Liver (tissue), 3 donors: ENCODE measurements around the gene UTS2R.

Experiments used
- EGR1 ChIP-seq, 2 donors: IDR thresholded peaks; 2 replicates each; pipeline ENCODE4 v1.6.1; 2016 to 2018; ENCODE audit warnings: antibody characterized with exemption in 2 of 2, low read depth in 2 of 2
- TF ChIP-seq, protein P1 (sequence below): fragments of 150-350 bp; IDR thresholded peaks from 2 replicates; pipeline ENCODE4 v1.5.1; 2017; ENCODE audit warnings: improper control_type of control experiment, low read depth, low read length; ENCODE audit not compliant: missing input control
- donor health status: healthy.
- donor health status: healthy.

DNA sequence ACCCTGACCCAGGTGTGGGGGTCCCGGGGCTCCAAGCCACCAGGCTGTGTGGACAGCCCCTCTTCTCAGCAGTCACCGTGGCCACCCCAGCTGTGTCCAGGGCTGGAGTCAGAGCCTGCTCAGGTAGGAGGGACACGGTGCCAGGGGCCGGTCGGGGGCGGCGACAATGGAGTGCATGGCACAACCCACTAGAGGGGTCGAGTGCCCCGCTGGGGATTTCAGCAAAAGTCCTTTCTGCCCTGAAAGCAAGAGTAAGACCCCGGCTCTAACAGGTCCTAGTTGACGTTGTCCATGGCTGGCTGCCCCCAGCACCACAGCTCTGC is 11.3 kb downstream of the UTS2R start:
- TF ChIP-seq, protein P1, sequence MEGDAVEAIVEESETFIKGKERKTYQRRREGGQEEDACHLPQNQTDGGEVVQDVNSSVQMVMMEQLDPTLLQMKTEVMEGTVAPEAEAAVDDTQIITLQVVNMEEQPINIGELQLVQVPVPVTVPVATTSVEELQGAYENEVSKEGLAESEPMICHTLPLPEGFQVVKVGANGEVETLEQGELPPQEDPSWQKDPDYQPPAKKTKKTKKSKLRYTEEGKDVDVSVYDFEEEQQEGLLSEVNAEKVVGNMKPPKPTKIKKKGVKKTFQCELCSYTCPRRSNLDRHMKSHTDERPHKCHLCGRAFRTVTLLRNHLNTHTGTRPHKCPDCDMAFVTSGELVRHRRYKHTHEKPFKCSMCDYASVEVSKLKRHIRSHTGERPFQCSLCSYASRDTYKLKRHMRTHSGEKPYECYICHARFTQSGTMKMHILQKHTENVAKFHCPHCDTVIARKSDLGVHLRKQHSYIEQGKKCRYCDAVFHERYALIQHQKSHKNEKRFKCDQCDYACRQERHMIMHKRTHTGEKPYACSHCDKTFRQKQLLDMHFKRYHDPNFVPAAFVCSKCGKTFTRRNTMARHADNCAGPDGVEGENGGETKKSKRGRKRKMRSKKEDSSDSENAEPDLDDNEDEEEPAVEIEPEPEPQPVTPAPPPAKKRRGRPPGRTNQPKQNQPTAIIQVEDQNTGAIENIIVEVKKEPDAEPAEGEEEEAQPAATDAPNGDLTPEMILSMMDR = no peak
- TF ChIP-seq EGR1 (IDR thresholded peaks at IDR 0.05; ENCODE audit: low read depth in 2 of 2) = no peak
